HG03064 (cell line): ENCODE results near the gene TSFM.

Source experiments
- ATAC-seq: cut with Tn5 transposase; IDR thresholded peaks from one replicate; pipeline ENCODE4 v1.9.1; 2021; ENCODE audit warnings: low read depth; ENCODE audit not compliant: unreplicated experiment

Gene TSFM

DNA sequence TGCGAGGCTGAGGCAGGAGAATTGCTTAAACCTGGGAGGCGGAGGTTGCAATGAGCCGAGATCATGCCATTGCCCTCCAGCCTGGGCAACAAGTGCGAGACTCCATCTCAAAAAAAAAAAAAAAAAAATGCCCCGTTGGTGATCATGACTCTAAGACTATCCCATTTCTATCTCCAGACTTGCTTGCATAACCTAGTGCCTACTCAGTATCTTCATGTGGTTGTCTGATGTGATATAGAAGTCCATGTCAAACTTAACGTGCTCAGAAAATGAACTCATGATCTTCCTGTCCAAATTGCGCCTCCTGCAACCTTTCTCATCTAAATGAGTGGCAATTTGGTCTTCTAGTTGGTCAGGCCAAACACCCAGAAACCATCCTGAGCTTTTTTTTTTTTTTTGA, 4.7 kb upstream of the TSFM start:
- no peak for ATAC-seq

DNA sequence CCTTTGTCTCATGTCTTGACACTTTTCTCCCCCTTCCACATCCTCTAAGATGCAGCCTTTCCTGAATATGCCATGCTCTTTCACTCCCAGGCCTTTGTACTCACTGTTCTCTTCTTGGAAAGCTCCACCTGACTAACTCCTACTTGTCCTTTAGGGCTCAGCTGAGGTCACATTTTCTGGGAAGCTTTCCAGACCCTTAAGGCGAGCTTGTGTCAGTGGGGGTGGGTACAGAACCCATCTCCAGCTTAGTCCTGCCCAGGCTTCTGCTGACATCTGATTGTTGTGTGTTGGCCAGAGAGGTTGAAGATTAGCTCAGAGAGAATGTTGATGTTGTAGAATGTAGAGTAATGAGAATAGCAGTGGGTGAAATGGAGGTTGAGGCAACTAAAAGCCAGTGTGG, 2.9 kb upstream of the TSFM start:
- no peak for ATAC-seq

DNA sequence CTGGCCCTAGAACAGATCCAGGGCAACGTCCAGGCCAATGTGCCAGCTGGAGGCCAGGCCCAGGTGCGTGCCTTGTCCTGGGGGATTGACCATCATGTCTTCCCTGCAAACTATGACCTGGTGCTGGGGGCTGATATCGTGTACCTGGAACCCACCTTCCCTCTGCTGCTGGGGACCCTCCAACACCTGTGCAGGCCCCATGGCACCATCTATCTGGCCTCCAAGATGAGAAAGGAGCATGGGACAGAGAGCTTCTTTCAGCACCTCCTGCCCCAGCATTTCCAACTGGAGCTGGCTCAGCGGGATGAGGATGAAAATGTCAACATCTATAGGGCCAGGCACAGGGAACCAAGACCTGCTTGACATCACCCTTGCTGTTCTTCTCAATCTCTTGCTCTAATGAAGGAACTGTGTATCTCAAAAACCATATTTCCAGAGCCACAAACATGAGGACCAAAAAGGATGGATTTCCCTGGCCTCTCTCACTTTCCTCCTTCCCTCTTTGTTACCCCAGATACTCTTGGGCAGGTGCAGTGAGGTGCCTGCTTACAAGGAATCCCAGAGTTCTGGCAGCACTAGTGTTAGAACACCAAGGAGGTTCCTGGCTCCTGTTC, 2.2 kb upstream of the TSFM start:
- no peak for ATAC-seq

DNA sequence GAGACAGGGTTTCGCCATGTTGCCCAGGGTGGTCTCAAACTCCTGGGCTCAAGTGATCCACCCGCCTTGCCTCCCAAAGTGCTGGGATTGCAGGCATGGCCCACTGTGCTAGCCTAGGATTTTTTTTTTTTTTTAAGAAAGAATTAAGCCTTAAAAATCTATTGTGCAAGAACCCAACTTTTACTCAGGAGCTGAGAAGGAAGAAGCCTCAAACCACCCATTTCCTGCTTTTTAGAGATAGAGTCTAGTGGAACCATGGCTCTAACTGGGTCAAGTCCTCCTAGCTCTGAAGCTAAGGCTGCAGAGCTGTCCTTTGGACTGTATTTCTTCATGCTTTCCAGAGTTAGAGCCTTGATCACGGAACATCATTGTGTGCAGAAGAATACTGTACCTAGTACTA, 1.3 kb upstream of the TSFM start:
- ATAC-seq: no peak

DNA sequence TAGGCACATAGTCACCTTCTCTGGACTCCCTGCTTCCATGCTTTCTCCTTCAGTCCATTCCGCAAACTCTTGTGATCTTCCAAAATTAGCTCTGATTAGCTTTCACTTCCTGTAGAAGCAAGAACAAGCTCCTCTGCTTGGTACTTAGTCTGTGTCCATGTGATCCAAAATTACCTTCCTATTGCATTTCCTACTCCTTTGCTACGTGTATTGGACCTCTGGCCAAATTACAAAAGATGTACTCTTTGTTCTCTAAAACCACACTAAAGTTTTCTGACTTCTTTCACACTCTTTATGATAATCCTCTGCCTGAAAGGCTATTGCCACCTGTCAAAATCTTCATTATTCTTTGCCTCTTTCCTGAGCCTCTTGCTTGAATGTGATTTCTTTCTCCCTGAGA, 786 bp upstream of the TSFM start:
- ATAC-seq: no peak

DNA sequence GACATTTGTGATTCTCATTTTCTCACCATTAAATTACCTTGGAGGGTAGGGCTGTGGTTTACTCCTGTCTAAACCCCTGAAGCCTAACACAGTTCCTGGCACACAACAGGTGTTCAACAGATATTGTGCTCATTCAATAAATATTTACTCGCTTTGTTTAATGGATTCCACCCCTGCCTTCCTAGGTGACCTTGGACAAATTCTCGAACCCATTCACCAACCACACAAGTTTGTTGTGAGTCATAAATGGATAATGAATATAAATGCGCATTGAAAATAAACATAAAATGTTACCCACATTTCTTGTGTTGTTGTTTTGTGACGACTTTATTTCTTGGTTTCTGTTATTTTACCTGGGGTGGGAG, 362 bp upstream of the TSFM start:
- ATAC-seq: no peak

DNA sequence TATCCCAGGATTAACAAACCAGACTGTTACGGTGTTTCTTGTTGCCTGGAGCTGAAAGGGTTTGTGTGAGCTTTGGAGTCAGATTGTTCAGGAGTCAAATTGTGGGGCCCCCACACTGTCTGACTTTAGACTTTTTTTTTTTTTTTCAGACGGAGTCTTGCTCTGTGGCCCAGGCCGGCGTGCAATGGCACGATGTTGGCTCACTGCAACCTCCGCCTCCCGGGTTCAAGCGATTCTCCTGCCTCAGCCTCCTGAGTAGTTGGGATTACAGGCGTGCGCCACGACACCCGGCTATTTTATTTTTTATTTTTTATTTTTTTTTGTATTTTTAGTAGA, 847 bp downstream of the TSFM start:
- no peak for ATAC-seq

DNA sequence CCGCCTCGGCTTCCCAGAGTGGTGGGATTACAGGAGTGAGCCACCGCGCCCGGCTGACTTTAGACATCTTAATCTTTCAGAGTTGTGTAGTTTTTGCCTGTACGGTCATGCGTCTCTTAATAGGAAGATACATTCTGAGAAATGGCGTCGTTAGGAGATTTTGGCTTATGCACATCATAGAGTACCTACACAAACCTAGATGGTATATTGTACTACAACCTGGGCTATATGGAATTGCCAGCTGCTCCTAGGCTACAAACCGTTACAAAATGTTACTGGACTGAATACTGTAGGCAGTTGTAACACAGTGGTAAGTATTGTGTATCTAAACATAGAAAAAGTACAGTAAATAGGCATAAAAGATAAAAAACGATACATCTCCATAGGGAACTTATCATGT, 1.3 kb downstream of the TSFM start:
- no peak for ATAC-seq

DNA sequence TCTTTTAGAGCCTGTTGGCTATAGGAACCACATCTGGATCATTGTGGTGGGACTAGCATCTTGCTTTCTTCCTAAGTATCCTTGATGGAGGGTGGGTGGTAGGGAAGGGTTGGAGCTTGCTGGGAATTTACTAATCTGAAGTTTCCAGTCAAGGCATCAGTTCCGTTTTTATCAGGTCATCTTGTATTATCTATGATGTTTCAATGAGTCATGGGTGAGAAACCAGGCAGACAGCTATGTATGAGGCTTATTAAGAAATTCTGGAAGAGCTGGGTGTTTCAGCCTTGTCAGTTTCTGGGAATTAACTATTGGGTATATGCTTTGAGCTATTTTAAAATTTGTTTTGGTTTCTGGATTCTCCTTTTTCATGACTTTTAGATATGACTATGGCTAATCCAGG, 11.3 kb downstream of the TSFM start:
- no peak for ATAC-seq

DNA sequence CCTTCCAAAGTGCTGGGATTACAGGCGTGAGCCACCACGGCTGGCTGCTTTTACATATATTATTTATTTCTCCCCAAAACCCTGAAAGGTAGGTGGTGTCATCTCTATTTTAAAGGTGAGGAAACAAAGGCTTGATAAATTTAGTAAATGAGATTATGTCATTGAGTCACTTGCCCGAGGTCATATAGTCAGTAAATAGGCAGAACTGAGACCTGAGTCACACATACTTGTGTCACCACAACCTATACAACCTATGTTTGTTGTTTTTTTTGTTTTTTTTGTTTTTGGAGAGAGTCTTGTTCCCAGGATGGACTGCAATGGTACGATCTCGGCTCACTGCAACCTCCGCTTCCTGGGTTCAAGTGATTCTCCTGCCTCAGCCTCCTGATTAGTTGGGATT, 12.8 kb downstream of the TSFM start:
- ATAC-seq: no peak

DNA sequence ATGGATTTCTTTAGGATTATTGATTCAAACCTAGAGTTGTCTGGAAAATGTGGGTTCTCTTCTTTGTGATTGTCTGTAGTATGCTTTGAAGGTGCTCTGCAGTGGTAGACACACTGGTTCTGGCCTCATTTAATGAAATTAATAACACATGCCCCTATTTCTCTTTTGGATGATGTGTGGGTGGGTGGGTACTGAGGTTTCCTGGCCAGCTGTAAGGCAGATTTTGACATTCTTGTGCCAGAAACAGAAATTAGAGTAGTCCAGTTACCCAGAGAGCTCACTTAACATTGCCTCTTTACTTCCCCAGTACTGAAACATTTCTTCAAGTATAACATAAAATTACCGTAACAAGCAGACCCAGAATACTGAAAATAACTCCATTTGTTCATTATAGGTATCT, 14.4 kb downstream of the TSFM start:
- ATAC-seq: no peak

DNA sequence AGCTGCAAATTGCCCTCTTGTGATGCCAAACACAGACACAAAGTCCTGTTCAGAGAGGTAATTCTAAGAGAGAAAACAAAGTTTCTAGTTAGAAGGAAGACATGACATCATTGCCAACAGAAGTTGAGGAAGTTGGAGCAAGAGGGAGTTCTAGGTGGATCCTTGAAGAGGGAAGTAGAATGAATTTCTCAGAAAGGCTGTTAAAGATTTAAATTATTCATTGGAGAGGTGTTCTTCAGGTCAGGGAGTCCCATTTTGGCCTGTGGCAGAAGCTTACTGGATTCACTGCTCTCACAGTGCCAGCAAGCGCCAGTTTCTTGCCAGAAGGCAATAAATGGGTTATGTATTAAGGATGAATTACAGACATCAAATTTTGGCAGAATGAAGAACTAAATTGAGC, 15.3 kb downstream of the TSFM start:
- no peak for ATAC-seq

DNA sequence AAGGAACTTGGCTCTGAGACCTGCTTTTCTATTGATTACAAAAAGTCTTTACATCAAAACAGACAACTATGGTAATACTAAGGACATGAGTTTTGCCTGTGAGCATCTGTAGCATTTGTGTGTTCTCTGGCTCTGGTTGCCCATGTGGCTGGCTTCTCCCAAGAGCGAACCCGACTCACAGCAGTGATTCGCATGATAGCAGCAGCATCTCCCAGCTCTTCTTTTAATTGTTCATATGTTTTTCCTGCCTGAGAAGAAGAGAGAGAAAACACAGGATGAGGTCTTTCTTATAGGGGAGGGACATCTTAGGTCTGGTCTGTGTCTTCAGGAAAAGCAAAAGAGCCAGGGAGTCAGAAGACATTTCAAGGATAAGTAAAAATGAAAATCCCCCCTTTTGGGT, 18.4 kb downstream of the TSFM start:
- no peak for ATAC-seq

DNA sequence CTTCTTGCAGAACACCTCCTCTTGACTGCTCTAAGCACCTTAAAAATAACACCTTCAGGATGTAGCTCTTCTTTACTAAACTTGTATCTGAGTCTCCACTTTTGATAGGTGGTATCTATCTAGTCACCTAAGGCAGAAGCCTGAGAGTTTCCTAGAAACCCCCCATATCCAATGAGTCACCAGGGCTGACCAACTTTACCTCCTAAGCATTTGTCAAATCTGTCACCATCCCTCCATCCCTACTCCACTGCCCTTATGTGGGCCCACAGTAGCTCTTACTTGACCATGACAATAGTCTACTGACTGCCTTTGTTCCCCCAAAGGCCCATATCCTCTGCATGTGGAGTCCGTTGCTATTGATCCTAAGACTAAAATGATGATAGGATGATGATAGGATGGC, 20.0 kb downstream of the TSFM start:
- no peak for ATAC-seq

DNA sequence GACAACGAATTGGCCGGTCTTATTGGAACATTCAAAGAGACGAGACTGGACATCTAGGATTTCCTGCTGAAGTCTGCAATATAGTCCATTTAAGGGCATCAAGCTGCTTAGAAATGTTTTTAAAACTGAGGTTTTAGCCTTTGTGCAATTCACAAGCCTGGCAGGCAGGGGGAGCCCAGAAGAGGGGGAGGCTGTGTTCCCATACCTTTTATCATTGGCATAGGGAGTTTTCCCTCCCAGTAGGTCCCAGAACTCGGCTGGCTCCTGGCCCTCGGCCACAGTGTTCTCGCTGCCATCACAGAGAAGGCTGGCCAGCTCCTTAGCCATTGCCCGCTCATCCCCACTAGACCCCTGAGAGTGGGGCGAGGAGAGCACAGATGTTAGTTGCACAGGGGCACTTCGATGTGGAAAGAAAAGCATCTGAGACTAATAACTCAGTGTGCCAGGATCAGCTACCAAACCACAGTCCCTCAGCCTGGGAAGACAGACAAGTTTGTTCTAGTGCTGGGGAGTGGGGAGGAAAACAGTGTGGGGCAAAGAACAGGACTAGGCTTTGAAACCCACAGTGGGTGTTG, 20.8 kb downstream of the TSFM start:
- no peak for ATAC-seq

DNA sequence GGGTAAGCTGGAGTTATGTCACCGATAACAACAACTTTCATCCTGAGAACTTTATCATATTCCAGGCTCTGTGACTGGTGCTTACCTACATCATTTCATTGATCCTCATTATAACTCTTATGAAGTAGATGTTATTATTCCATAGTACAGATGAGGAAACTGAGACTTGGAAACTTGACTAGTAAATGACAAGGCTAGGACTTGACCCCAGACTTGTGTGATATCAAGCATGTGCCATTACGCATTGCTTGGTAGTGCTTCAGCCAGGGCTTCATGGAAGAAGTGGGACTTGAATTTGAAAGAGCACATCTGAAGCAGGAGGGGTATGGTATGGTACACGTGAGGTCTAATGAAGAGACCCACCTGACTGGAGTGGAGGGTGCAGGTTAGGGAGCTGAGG, 24.1 kb downstream of the TSFM start:
- no peak for ATAC-seq

DNA sequence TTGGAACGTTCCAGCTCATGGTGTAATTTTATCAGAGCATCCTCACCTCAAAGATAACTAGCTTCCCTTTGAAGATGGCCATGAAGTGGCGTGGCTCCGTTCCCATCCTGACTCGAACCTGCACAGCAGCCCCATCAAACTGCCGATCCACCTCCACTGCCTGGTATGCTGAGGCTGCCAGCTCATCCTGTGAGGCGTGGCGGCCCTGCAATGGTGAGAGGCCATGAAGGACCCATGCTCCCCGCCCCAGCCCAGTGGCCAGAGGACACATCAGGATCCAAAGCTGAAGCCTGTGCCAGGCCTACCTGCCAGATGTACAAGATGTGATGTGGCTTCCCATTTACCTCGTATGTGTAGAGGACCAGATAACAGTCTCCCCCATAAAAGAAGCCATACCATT, 24.7 kb downstream of the TSFM start:
- no peak for ATAC-seq

DNA sequence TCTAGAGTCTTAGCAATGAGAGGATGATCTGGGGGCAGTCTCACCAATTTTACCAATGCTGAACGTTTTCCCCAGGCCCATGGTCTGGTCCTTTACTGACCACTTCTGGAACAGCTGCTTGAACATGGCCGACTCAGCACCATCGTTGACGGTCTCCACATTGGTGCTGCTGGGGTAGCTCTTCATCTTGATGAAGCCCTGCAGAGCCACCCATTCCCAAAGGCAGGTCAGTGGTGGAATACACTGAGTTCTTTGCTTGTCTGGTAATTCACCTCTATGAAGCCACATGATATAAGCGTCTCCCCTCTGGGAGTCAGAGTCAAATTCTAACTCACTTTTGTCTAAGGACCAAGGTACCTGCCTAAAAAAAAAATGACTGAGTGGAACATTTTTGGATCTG, 25.8 kb downstream of the TSFM start:
- ATAC-seq: no peak

DNA sequence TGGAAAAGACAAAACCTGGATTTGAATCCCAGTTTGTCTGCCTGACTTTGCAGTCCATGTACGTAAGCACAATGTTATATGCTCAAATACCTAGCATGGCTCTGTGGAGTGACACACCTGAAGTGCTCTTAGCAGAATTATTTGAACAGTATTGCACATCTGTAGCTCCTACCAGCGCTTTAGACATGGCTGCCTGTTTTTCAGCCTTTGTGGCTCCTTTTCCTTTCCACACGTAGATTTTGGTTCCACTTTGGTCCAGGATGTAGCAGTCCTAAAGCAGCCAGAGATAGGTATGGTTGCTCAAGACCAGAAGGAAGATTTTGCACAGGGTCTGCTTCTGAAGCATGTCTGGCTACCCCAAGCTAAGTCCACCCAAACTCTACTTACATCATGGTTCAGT, 26.8 kb downstream of the TSFM start:
- ATAC-seq: no peak

DNA sequence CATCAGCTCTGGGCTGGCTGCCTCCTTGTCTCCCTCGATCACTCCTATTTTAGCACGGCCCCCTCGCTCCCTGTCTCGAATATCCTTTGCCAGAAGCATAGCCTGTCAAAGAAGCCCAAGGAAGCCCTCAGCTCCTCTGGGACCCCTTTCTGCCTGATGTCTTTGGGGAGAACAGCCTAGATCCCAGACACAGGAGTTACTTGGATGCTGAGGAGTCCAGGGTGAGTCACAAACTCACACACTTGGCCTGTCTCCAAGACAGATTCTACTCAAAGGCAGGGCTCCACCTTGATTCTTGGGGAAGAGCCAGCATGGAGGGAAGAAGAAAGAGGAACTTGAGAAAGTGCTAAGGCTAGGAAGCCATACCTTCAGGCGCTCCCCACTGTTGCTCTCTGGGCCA, 27.9 kb downstream of the TSFM start:
- ATAC-seq: no peak

DNA sequence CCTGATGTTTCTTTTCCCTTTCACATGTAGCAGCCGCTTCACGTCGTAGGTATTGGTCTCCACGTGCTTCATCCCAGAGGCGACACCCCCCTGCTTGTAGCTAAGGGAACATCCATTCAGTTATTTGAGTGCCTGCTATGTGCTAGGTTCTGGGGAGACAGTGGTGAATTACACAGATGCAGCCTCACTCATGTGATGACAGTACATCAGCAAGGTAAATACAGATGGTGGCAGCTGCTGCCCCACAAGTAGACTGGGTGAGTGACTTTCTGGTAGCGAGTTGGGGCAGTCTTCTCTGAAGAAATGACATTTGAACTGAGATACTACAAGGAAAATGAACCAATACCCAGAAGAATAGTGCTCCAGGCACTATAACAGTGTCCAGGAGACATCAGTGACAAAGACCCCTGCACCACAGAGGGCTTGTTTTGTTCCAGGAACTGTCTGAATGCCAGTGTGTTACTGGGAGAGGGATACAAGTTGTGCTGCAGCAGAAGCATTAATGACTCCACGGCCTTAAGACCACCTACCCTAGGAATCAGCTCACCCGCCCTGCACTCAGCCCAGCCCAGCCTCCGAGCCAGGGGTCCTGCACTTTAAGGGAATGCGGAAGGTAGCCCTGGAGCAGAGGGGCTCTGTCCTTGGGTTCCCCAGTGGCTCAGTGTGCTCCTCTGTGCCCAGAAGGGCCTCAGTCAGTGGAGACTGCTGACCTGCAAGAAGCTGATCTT, 28.6 kb downstream of the TSFM start:
- ATAC-seq: no peak

DNA sequence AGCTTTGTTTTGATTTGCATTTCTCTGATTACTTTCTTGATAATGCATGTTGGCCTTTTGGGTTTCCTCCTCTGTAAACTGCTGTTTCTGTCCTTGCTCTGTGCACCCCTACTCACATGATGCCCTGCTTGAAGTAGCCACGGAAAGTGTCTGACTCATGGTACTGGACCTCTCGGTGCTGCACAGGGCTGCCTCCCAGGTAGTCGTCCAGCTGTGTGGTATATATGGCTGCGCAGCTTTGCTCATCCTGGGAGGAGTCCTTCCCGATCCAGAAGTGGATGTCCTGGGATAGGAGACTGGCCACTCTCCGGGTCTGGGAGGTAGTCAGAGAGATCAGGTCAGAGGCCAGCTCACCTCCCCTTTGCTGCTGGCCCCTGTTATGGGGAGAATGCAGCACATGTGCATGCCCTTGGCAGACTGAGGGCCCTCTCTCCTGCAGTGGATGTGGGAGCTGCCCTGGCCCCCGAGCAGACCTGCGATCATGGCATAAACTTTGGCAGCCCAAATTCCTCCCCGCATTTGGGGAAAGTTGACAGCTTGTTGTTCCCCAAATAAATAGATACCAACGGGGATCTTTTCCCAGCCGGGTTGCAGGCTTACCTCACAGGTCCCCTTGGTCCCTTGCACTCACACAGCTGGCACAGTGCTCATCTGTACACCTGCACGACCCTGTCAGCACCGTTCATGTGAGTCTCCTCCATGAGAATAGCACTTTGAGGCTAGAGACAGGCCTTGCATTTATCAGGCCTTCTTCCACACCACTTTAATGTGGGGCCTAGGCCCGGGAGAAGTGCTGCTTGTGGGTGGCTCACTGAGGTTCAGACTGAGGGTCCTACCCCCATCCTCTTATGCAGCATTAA, 30.8 kb downstream of the TSFM start:
- no peak for ATAC-seq
